ENCODE measurements around the gene TMOD3. TPM values are rescaled to one million over a fixed set of nuclear protein-coding genes. Genes with fewer than 3 reads are reported as not detected.
A peak's percentile ranks its signal among the peaks of the same experiment; 100 is the strongest.

TMOD3 gene
- total and polyA plus RNA-seq, 4 donors, result 7.2 to 23.9 (median 14.1) TPM

DNA sequence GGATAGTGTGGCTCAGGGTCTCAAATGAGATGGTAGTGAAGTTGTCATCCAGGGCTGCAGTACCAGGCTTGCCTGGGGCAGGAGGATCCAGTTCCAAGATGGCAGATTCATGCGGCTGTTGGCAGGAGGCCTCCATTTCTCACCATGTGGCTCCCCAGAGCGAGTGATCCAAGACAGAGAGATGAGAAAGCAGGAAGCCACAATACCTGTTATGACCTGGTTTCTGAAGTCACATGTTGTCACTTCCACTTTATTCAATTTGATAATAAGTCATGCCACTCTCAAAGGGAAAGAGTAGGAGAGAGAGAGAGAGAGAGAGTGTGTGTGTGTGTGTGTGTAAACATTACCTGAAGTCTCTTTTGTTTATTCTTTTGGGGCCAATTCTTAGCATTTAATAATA is 47.9 kb upstream of the TMOD3 start:
- H3K4me1 ChIP-seq (ENCODE audit: control insufficient read depth in 4 of 4, insufficient read depth in 4 of 4, low read length in 3 of 4), result peaks cover 0 to 5% (median 4%) of the 10 kb centered on the region in 4 donors
- TF ChIP-seq, protein P1, sequence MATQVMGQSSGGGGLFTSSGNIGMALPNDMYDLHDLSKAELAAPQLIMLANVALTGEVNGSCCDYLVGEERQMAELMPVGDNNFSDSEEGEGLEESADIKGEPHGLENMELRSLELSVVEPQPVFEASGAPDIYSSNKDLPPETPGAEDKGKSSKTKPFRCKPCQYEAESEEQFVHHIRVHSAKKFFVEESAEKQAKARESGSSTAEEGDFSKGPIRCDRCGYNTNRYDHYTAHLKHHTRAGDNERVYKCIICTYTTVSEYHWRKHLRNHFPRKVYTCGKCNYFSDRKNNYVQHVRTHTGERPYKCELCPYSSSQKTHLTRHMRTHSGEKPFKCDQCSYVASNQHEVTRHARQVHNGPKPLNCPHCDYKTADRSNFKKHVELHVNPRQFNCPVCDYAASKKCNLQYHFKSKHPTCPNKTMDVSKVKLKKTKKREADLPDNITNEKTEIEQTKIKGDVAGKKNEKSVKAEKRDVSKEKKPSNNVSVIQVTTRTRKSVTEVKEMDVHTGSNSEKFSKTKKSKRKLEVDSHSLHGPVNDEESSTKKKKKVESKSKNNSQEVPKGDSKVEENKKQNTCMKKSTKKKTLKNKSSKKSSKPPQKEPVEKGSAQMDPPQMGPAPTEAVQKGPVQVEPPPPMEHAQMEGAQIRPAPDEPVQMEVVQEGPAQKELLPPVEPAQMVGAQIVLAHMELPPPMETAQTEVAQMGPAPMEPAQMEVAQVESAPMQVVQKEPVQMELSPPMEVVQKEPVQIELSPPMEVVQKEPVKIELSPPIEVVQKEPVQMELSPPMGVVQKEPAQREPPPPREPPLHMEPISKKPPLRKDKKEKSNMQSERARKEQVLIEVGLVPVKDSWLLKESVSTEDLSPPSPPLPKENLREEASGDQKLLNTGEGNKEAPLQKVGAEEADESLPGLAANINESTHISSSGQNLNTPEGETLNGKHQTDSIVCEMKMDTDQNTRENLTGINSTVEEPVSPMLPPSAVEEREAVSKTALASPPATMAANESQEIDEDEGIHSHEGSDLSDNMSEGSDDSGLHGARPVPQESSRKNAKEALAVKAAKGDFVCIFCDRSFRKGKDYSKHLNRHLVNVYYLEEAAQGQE (IDR thresholded peaks at IDR 0.05), result no peak
- TF ChIP-seq EGR1 (IDR thresholded peaks at IDR 0.05; ENCODE audit: low read depth in 2 of 2) (no peak), GABPA (IDR thresholded peaks at IDR 0.05 in 1 of 2, conservative IDR thresholded peaks at IDR 0.05 in 1 of 2) (no peak), FOXA2 (IDR thresholded peaks at IDR 0.05) (no peak), HNF4A (conservative IDR thresholded peaks at IDR 0.05) (no peak), RAD21 (IDR thresholded peaks at IDR 0.05) (no peak)
- TF ChIP-seq, protein P2, sequence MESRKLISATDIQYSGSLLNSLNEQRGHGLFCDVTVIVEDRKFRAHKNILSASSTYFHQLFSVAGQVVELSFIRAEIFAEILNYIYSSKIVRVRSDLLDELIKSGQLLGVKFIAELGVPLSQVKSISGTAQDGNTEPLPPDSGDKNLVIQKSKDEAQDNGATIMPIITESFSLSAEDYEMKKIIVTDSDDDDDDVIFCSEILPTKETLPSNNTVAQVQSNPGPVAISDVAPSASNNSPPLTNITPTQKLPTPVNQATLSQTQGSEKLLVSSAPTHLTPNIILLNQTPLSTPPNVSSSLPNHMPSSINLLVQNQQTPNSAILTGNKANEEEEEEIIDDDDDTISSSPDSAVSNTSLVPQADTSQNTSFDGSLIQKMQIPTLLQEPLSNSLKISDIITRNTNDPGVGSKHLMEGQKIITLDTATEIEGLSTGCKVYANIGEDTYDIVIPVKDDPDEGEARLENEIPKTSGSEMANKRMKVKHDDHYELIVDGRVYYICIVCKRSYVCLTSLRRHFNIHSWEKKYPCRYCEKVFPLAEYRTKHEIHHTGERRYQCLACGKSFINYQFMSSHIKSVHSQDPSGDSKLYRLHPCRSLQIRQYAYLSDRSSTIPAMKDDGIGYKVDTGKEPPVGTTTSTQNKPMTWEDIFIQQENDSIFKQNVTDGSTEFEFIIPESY (IDR thresholded peaks at IDR 0.05), result no peak
- TF ChIP-seq, protein P3, sequence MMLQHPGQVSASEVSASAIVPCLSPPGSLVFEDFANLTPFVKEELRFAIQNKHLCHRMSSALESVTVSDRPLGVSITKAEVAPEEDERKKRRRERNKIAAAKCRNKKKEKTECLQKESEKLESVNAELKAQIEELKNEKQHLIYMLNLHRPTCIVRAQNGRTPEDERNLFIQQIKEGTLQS (IDR thresholded peaks at IDR 0.05), result no peak
- H3K27me3 ChIP-seq (ENCODE audit: control insufficient read depth in 4 of 4, insufficient read depth in 4 of 4, low read length in 3 of 4), result no peaks in the 10 kb centered on the region
- no peak overlapping the region for H3K4me3 ChIP-seq (ENCODE audit: low read depth in 1 of 3, low read length in 3 of 3)
- no peak for DNase-seq (ENCODE audit: low spot score)
- H3K9ac ChIP-seq (ENCODE audit: low read depth in 1 of 2, low read length in 2 of 2), result no peak overlapping the region
- H3K27ac ChIP-seq (ENCODE audit: low read depth in 1 of 2, low read length in 2 of 2), result no peak overlapping the region
- WGBS, result 74% methylated on average over 2 of the region's 2 CpGs
- H3K9me3 ChIP-seq (ENCODE audit: control insufficient read depth in 4 of 4, low read length in 3 of 4), result no peaks in the 10 kb centered on the region
- no peaks in the 10 kb centered on the region for H3K36me3 ChIP-seq (ENCODE audit: control insufficient read depth in 4 of 4, insufficient read depth in 3 of 4, low read depth in 1 of 4, low read length in 3 of 4)

DNA sequence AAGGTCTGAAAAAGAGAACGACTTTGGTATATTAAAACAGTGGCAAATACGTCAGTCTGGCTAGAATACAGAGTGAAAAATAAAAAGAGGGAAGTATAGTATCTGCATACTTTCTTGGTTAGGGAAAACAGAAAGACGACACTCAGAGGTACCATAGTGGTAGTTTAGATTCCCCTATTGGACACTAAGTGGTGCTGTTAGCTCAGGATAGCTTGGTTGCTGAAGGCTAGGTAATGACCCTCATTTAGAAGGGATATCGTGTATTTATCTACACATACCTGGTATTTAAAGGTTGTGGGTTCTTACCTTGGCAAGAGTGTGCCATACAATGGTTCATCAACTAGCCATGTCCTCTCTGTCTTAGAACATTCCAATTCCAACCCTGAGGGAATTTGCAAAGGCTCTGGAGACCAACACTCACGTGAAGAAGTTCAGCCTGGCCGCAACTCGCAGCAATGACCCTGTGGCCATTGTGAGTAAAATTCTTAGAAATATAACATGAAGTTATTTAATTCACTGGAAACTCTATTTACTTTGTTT is 47.0 kb upstream of the TMOD3 start:
- Histone ChIP-seq H3K27me3 (ENCODE audit: control insufficient read depth in 4 of 4, insufficient read depth in 4 of 4, low read length in 3 of 4) (no peaks in the 10 kb centered on the region), H3K9me3 (ENCODE audit: control insufficient read depth in 4 of 4, low read length in 3 of 4) (no peaks in the 10 kb centered on the region), H3K36me3 (ENCODE audit: control insufficient read depth in 4 of 4, insufficient read depth in 3 of 4, low read depth in 1 of 4, low read length in 3 of 4) (no peaks in the 10 kb centered on the region), H3K9ac (ENCODE audit: low read depth in 1 of 2, low read length in 2 of 2) (no peak overlapping the region), H3K4me3 (ENCODE audit: low read depth in 1 of 3, low read length in 3 of 3) (no peak overlapping the region), H3K4me1 (ENCODE audit: control insufficient read depth in 4 of 4, insufficient read depth in 4 of 4, low read length in 3 of 4) (no peaks in the 10 kb centered on the region), H3K27ac (ENCODE audit: low read depth in 1 of 2, low read length in 2 of 2) (no peak overlapping the region)
- 69% methylated on average over 7 of the region's 7 CpGs for WGBS
- TF ChIP-seq RAD21 (IDR thresholded peaks at IDR 0.05) (peak; percentile 87 to 89), NR2F2 (IDR thresholded peaks at IDR 0.05) (no peak), GABPA (IDR thresholded peaks at IDR 0.05 in 1 of 2, conservative IDR thresholded peaks at IDR 0.05 in 1 of 2) (no peak), RXRA (IDR thresholded peaks at IDR 0.05) (no peak), FOXA2 (IDR thresholded peaks at IDR 0.05) (no peak), SP1 (IDR thresholded peaks at IDR 0.05) (no peak), JUND (IDR thresholded peaks at IDR 0.05) (no peak), FOXA1 (IDR thresholded peaks at IDR 0.05) (no peak), HNF4G (IDR thresholded peaks at IDR 0.05) (no peak), YY1 (IDR thresholded peaks at IDR 0.05) (no peak), TAF1 (conservative IDR thresholded peaks at IDR 0.05) (no peak)
- TF ChIP-seq, protein P3 (IDR thresholded peaks at IDR 0.05), result no peak
- TF ChIP-seq, protein P2 (IDR thresholded peaks at IDR 0.05), result no peak
- TF ChIP-seq, protein P4, sequence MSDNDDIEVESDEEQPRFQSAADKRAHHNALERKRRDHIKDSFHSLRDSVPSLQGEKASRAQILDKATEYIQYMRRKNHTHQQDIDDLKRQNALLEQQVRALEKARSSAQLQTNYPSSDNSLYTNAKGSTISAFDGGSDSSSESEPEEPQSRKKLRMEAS (IDR thresholded peaks at IDR 0.05), result no peak
- TF ChIP-seq, protein P1 (IDR thresholded peaks at IDR 0.05), result no peak
- TF ChIP-seq, protein P5, sequence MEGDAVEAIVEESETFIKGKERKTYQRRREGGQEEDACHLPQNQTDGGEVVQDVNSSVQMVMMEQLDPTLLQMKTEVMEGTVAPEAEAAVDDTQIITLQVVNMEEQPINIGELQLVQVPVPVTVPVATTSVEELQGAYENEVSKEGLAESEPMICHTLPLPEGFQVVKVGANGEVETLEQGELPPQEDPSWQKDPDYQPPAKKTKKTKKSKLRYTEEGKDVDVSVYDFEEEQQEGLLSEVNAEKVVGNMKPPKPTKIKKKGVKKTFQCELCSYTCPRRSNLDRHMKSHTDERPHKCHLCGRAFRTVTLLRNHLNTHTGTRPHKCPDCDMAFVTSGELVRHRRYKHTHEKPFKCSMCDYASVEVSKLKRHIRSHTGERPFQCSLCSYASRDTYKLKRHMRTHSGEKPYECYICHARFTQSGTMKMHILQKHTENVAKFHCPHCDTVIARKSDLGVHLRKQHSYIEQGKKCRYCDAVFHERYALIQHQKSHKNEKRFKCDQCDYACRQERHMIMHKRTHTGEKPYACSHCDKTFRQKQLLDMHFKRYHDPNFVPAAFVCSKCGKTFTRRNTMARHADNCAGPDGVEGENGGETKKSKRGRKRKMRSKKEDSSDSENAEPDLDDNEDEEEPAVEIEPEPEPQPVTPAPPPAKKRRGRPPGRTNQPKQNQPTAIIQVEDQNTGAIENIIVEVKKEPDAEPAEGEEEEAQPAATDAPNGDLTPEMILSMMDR (IDR thresholded peaks at IDR 0.05; ENCODE audit: low read depth, low read length, missing input control), result peak; percentile 58
- no peak for DNase-seq (ENCODE audit: low spot score)

All from liver (tissue), 9 donors.